HepG2 (cell line): Measurements from ENCODE around the gene TGFA. TPM values are rescaled to one million over a fixed set of nuclear protein-coding genes. Genes with fewer than 3 reads are reported as not detected.

Experiments used
- DZIP1 ChIP-seq: sonication (generic); formaldehyde crosslinking; IDR thresholded peaks from 2 replicates; pipeline ENCODE4 v1.5.0; 2020; ENCODE audit warnings: mild to moderate bottlenecking, missing genetic modification reagents
- MBNL3 ChIP-seq: fragments of 250-450 bp; sonication (Bioruptor Pico); conservative IDR thresholded peaks from 2 replicates; pipeline ENCODE4 v1.8.0; 2022; ENCODE audit warnings: mild to moderate bottlenecking, inconsistent platforms
- MIXL1 ChIP-seq: IDR thresholded peaks from 2 replicates; pipeline ENCODE4 v1.6.1; 2016
- PAXIP1 ChIP-seq: sonication (generic); formaldehyde crosslinking; conservative IDR thresholded peaks from 2 replicates; pipeline ENCODE4 v1.4.0; 2020; ENCODE audit warnings: mild to moderate bottlenecking, missing genetic modification reagents, moderate library complexity
- PBX3 ChIP-seq: sonication (generic); formaldehyde crosslinking; IDR thresholded peaks from 2 replicates; pipeline ENCODE4 v1.8.1; 2023; ENCODE audit warnings: missing genetic modification reagents, inconsistent platforms, borderline replicate concordance
- RNF2 ChIP-seq: fragments of 450-650 bp; conservative IDR thresholded peaks from 2 replicates; pipeline ENCODE4 v1.6.1; 2016; ENCODE audit warnings: low read depth
- SKIL ChIP-seq: sonication (generic); formaldehyde crosslinking; IDR thresholded peaks from 2 replicates; pipeline ENCODE4 v1.8.0; 2022; ENCODE audit warnings: missing genetic modification reagents, mild to moderate bottlenecking, moderate library complexity, borderline replicate concordance
- ZFYVE20 ChIP-seq: sonication (generic); formaldehyde crosslinking; IDR thresholded peaks from 2 replicates; pipeline ENCODE4 v1.8.0; 2023; ENCODE audit warnings: low read depth, mild to moderate bottlenecking, moderate library complexity, missing genetic modification reagents, borderline replicate concordance
- ZNF773 ChIP-seq: sonication (generic); formaldehyde crosslinking; IDR thresholded peaks from 2 replicates; pipeline ENCODE4 v1.4.0; 2020; ENCODE audit warnings: missing genetic modification reagents, borderline replicate concordance
- polyA plus RNA-seq, 8 experiments: library from polyadenylated mRNA; depleted of rRNA in 3 of 8; stranded (reverse) in 7 of 8; unstranded in 1 of 8; fragments of >200 nt; fragmentation: Illumina TruSeq in 4 of 8; extraction: Trizol in 4 of 8; gene quantifications; 2 replicates each; pipeline versions ENCODE4 v1.2.1 to v1.2.3, GENCODE V29; 2011 to 2016; ENCODE audit warnings: low read depth in 4 of 8, missing spikeins in 1 of 8, mixed read lengths in 1 of 8; ENCODE audit not compliant: insufficient read depth in 1 of 8
- total RNA-seq, 5 experiments: library from RNA; depleted of rRNA; stranded (reverse); fragments of >200 nt; fragmentation: Illumina TruSeq; extraction: Trizol; gene quantifications; 2 replicates each; pipeline ENCODE4 v1.2.3, GENCODE V29; 2016; ENCODE audit warnings: low read depth in 1 of 5

TGFA gene
- total and polyA plus RNA-seq, 2 of the 13 experiments (the other 11 are each of a cell fraction or from before 2014, with no cell fraction given): 7.8 to 15.3 TPM

- no peak for TF ChIP-seq ZFYVE20 (CRISPR knock-in tag)
- peak; percentile 77; the same call in 1 of the 2 replicates for TF ChIP-seq SKIL (CRISPR knock-in tag)
- TF ChIP-seq ZNF773: no peak
- no peak for TF ChIP-seq MIXL1 (CRISPR knock-in tag)
- TF ChIP-seq PAXIP1 (CRISPR knock-in tag): peak; percentile 32; the same call in 1 of the 2 replicates
- TF ChIP-seq PBX3 (CRISPR knock-in tag): no peak
- TF ChIP-seq MBNL3: no peak
- TF ChIP-seq RNF2: no peak
- 0 out of 2 replicates have a peak, but pooled peaks have one; percentile 15 for TF ChIP-seq DZIP1 (CRISPR knock-in tag)
Measured at GRCh38 chr2:70553584-70554337, at the start of gene TGFA (continued).
